ENCODE results near the gene BLACAT1. TPM values are rescaled to one million over a fixed set of nuclear protein-coding genes. Genes with fewer than 3 reads are reported as not detected.

The BLACAT1 gene
- total RNA-seq, 1 experiment from 2014 or later: 9.8 TPM

GRCh38 chr1:205424901-205425600 lies 30.8 kb downstream of the BLACAT1 start:
- ATAC-seq (no peak; the same call in 1 of the 2 replicates), DNase-seq (ENCODE audit: low spot score) (no peak)
- Mint-ChIP-seq H3K4me1 (peaks cover 47% of the 10 kb centered on the region), H3K9me3 (no peaks in the 10 kb centered on the region), H3K27ac (no peak overlapping the region), H3K27me3 (ENCODE audit: low read depth) (peaks cover 56% of the 10 kb centered on the region), H3K4me3 (no peak overlapping the region), H3K36me3 (no peaks in the 10 kb centered on the region)
- TF ChIP-seq NFE2L1 (CRISPR knock-in tag; IDR thresholded peaks at IDR 0.05): no peak
- no peak for TF ChIP-seq HMGA2 (CRISPR knock-in tag; IDR thresholded peaks at IDR 0.05)
- no peak for TF ChIP-seq E2F4 (CRISPR knock-in tag; IDR thresholded peaks at IDR 0.05; ENCODE audit: borderline replicate concordance, low read depth)
- no peak for TF ChIP-seq PRDM15 (CRISPR knock-in tag; IDR thresholded peaks at IDR 0.05)
- TF ChIP-seq TEAD1 (CRISPR knock-in tag; IDR thresholded peaks at IDR 0.05): no peak
- TF ChIP-seq ESRRA (CRISPR knock-in tag; IDR thresholded peaks at IDR 0.05; ENCODE audit: borderline replicate concordance): no peak
- TF ChIP-seq USF2 (CRISPR knock-in tag; IDR thresholded peaks at IDR 0.05): no peak
- TF ChIP-seq HMGXB4 (CRISPR knock-in tag; IDR thresholded peaks at IDR 0.05): no peak
- no peak for TF ChIP-seq ZMAT4 (CRISPR knock-in tag; IDR thresholded peaks at IDR 0.05)
- TF ChIP-seq NR3C1 (CRISPR knock-in tag; conservative IDR thresholded peaks at IDR 0.05; ENCODE audit: low read depth): no peak
- ChIA-PET CTCF (interaction anchor here (0.6 to 4.8 kb wide), 9 partner anchors 8 to 99 kb away, joined by 3 to 44 read pairs (median 4); no protein-coding TSS in a partner anchor), POLR2A (interaction anchor here (1.4 kb wide), 1 partner anchor 60 kb away, joined by 3 read pairs; no protein-coding TSS in a partner anchor)

GRCh38 chr1:205423814-205424399 lies 31.9 kb downstream of the BLACAT1 start:
- peaks cover 45% of the 10 kb centered on the region for H3K27me3 Mint-ChIP-seq (ENCODE audit: low read depth)
- ChIA-PET CTCF (interaction anchor here (0.8 to 4.8 kb wide), 9 partner anchors 8 to 100 kb away, joined by 3 to 44 read pairs (median 4); no protein-coding TSS in a partner anchor), POLR2A (no interaction called here)
- no peak overlapping the region for H3K4me3 Mint-ChIP-seq
- H3K9me3 Mint-ChIP-seq: no peaks in the 10 kb centered on the region
- H3K4me1 Mint-ChIP-seq: peaks cover 42% of the 10 kb centered on the region
- TF ChIP-seq RELA (CRISPR knock-in tag; IDR thresholded peaks at IDR 0.05; ENCODE audit: borderline replicate concordance): no peak
- TF ChIP-seq E2F5 (CRISPR knock-in tag; IDR thresholded peaks at IDR 0.05): no peak
- TF ChIP-seq SP1 (CRISPR knock-in tag; conservative IDR thresholded peaks at IDR 0.05): no peak
- no peak for TF ChIP-seq E2F1 (CRISPR knock-in tag; IDR thresholded peaks at IDR 0.05)
- no peak for TF ChIP-seq ETV6 (CRISPR knock-in tag; IDR thresholded peaks at IDR 0.05)
- DNase-seq (ENCODE audit: low spot score): no peak
- ATAC-seq: no peak
- no peaks in the 10 kb centered on the region for H3K36me3 Mint-ChIP-seq
- H3K27ac Mint-ChIP-seq: no peak overlapping the region

Data from WTC11 (cell line).